ENCODE data around the gene SPOCD1.

The SPOCD1 gene

DNA sequence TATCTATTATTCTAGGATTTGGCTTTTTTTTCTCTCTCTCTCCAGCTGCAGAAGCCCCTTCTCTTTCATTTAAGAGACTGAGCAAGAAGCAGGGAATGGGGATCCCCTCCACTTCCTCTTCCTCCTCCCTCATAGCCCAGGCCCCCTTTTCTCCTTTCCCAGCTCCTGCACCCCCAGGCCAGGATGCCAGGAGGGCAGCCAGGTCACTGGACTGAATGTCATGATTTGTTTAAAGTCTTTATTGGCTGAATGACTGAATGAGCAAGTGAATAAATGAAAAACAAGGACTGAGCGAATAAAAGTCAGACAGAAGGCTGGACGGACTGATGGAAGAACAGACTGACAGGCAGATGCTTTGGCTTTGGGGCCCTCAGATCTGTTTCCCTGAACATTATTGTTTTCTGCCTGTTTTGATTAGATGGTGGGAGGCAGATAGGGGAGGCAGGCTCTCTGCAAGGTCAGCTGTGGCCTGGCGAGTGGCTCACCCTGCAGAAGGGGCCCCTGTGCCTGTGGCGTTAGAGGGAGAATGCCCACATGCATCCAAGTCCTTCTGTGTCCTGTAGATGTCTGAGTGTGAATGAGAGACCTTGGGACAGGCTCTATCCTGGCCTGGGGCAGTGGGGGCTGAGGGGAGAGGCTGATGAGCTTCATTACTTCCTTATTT lies 31.3 kb downstream of the SPOCD1 start (continued):
- TF ChIP-seq ZNF501 (tag by site-specific recombination; IDR thresholded peaks at IDR 0.05) = no peak
- TF ChIP-seq ZNF621 (tag by site-specific recombination; IDR thresholded peaks at IDR 0.05) = no peak
- no peak for TF ChIP-seq ZNF37A (tag by site-specific recombination; IDR thresholded peaks at IDR 0.05)
- no peak for TF ChIP-seq ZNF146 (tag by site-specific recombination; IDR thresholded peaks at IDR 0.05)
- no peak for TF ChIP-seq ZNF747 (tag by site-specific recombination; IDR thresholded peaks at IDR 0.05)

DNA sequence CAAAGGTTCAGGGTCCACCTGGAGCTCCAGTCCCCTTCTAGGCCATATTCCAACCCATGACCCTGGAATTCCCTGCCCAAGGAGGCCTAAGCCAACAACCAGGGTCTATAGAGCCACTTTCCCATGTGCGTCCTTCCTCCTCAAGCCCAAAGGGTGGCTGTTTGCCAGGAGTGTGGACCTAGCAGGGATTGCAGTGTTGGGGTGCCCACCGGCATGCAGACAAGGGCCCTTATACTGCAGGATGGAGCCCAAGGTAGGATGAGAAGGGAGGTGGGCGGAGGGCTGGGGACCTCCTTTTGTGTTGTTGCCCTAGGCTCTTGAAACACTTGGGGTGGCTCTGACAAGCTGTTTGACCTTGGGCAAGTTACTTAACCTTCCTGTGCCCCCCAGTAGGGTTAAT lies 32.0 kb downstream of the SPOCD1 start:
- Histone ChIP-seq H3K27ac (ENCODE audit: extremely low read depth, low read depth, low read length) (no peak overlapping the region), H3K4me3 (ENCODE audit: low read depth, low read length) (no peak overlapping the region), H3K36me3 (ENCODE audit: control insufficient read depth in 2 of 2, insufficient read depth in 1 of 2, low read length in 2 of 2) (no peaks in the 10 kb centered on the region), H3K4me1 (ENCODE audit: control insufficient read depth, insufficient read depth, low read length) (no peaks in the 10 kb centered on the region; the same call in 1 of the 2 replicates), H3K9me3 (ENCODE audit: control insufficient read depth, insufficient read depth, low read depth, low read length) (no peaks in the 10 kb centered on the region)
- no peak for TF ChIP-seq ZNF169 (tag by site-specific recombination; IDR thresholded peaks at IDR 0.05)
- TF ChIP-seq ZNF221 (tag by site-specific recombination; IDR thresholded peaks at IDR 0.05; ENCODE audit: borderline replicate concordance) = no peak
- no peak for TF ChIP-seq ZNF121 (tag by site-specific recombination; IDR thresholded peaks at IDR 0.05)
- TF ChIP-seq HOXC10 (CRISPR knock-in tag; IDR thresholded peaks at IDR 0.05) = no peak
- no peak for TF ChIP-seq SP2 (tag by site-specific recombination; IDR thresholded peaks at IDR 0.05)
- no peak for TF ChIP-seq ZNF660 (tag by site-specific recombination; IDR thresholded peaks at IDR 0.05)
- TF ChIP-seq, protein P1, sequence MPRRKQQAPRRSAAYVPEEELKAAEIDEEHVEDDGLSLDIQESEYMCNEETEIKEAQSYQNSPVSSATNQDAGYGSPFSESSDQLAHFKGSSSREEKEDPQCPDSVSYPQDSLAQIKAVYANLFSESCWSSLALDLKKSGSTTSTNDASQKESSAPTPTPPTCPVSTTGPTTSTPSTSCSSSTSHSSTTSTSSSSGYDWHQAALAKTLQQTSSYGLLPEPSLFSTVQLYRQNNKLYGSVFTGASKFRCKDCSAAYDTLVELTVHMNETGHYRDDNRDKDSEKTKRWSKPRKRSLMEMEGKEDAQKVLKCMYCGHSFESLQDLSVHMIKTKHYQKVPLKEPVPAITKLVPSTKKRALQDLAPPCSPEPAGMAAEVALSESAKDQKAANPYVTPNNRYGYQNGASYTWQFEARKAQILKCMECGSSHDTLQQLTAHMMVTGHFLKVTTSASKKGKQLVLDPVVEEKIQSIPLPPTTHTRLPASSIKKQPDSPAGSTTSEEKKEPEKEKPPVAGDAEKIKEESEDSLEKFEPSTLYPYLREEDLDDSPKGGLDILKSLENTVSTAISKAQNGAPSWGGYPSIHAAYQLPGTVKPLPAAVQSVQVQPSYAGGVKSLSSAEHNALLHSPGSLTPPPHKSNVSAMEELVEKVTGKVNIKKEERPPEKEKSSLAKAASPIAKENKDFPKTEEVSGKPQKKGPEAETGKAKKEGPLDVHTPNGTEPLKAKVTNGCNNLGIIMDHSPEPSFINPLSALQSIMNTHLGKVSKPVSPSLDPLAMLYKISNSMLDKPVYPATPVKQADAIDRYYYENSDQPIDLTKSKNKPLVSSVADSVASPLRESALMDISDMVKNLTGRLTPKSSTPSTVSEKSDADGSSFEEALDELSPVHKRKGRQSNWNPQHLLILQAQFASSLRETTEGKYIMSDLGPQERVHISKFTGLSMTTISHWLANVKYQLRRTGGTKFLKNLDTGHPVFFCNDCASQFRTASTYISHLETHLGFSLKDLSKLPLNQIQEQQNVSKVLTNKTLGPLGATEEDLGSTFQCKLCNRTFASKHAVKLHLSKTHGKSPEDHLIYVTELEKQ (tag by site-specific recombination; IDR thresholded peaks at IDR 0.05; ENCODE audit: borderline replicate concordance) = no peak
- no peak for TF ChIP-seq ZBTB8A (tag by site-specific recombination; IDR thresholded peaks at IDR 0.05)
- ChIA-PET CTCF (interaction anchor here (0.6 to 1.2 kb wide), 2 partner anchors 119 to 389 kb away, joined by 3 read pairs; no protein-coding TSS in a partner anchor), POLR2A (interaction anchor here (1.4 kb wide), 1 partner anchor 35 kb away, joined by 3 read pairs; no protein-coding TSS in a partner anchor)

DNA sequence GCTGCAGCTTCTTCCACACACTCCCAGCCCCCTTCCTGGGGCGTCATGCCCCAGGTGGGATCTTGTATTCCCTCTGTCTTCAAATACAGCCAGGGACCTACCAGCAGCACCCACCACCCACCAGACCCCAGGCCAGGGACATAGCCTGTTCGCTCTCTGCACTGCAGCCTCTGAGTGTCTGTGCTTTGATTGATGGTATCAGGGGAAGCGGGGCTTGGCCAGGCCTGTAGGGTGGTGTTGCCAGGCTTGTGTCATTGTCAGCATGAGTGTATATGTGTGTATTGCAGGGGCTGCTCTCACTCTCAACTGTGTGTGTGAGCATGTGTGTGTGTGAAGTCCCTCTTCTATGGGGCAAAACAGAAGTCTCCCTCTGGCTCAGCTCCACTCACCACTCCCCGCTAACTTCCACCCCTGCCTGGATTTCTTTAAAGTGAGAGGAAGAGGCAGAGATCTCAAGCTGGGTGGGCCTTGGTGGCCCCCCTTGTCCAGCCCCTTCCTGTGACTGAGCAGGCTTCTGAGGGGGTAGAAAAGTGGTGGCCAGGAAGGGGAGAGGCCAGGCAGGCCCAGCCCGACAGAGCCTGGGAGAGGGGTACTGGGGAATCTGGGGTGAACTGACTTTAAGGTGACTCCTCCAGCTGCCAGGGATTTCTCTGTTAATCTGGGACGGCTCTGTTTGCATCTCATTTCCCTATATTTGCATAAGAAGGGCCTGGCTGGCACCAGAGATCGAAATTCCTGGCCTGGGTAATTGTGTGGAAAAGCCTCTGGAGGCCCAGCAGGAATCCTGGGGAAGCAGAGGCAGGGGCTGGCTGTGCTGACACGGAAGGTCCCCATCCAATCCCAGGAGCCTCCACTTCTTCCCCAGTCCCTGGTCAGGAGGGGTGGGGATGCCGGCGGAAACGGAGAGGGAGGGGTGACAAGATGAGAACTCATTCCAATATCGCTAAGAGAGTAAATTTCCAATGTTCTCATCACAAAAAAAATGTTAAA lies 33.1 kb downstream of the SPOCD1 start:
- no peaks in the 10 kb centered on the region for H3K36me3 ChIP-seq (ENCODE audit: control insufficient read depth in 2 of 2, insufficient read depth in 1 of 2, low read length in 2 of 2)
- ChIA-PET POLR2A (interaction anchor here (1.4 kb wide), 1 partner anchor 34 kb away, joined by 3 read pairs; no protein-coding TSS in a partner anchor), CTCF (interaction anchor here (0.6 kb wide), 1 partner anchor 388 kb away, joined by 3 read pairs; no protein-coding TSS in a partner anchor)
- TF ChIP-seq, protein P2, sequence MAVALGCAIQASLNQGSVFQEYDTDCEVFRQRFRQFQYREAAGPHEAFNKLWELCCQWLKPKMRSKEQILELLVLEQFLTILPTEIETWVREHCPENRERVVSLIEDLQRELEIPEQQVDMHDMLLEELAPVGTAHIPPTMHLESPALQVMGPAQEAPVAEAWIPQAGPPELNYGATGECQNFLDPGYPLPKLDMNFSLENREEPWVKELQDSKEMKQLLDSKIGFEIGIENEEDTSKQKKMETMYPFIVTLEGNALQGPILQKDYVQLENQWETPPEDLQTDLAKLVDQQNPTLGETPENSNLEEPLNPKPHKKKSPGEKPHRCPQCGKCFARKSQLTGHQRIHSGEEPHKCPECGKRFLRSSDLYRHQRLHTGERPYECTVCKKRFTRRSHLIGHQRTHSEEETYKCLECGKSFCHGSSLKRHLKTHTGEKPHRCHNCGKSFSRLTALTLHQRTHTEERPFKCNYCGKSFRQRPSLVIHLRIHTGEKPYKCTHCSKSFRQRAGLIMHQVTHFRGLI (tag by site-specific recombination; IDR thresholded peaks at IDR 0.05) = peak; percentile 77; the same call in 1 of the 2 replicates
- TF ChIP-seq ZNF341 (tag by site-specific recombination; IDR thresholded peaks at IDR 0.05; ENCODE audit: low read depth) (peak; percentile 61), ZIC2 (tag by site-specific recombination; IDR thresholded peaks at IDR 0.05) (0 out of 2 replicates have a peak, but pooled peaks have one; percentile 8)
- TF ChIP-seq, protein P3, sequence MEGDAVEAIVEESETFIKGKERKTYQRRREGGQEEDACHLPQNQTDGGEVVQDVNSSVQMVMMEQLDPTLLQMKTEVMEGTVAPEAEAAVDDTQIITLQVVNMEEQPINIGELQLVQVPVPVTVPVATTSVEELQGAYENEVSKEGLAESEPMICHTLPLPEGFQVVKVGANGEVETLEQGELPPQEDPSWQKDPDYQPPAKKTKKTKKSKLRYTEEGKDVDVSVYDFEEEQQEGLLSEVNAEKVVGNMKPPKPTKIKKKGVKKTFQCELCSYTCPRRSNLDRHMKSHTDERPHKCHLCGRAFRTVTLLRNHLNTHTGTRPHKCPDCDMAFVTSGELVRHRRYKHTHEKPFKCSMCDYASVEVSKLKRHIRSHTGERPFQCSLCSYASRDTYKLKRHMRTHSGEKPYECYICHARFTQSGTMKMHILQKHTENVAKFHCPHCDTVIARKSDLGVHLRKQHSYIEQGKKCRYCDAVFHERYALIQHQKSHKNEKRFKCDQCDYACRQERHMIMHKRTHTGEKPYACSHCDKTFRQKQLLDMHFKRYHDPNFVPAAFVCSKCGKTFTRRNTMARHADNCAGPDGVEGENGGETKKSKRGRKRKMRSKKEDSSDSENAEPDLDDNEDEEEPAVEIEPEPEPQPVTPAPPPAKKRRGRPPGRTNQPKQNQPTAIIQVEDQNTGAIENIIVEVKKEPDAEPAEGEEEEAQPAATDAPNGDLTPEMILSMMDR (tag by site-specific recombination; IDR thresholded peaks at IDR 0.05) = no peak
- TF ChIP-seq, protein P4, sequence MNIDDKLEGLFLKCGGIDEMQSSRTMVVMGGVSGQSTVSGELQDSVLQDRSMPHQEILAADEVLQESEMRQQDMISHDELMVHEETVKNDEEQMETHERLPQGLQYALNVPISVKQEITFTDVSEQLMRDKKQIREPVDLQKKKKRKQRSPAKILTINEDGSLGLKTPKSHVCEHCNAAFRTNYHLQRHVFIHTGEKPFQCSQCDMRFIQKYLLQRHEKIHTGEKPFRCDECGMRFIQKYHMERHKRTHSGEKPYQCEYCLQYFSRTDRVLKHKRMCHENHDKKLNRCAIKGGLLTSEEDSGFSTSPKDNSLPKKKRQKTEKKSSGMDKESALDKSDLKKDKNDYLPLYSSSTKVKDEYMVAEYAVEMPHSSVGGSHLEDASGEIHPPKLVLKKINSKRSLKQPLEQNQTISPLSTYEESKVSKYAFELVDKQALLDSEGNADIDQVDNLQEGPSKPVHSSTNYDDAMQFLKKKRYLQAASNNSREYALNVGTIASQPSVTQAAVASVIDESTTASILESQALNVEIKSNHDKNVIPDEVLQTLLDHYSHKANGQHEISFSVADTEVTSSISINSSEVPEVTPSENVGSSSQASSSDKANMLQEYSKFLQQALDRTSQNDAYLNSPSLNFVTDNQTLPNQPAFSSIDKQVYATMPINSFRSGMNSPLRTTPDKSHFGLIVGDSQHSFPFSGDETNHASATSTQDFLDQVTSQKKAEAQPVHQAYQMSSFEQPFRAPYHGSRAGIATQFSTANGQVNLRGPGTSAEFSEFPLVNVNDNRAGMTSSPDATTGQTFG (tag by site-specific recombination; IDR thresholded peaks at IDR 0.05; ENCODE audit: borderline replicate concordance) = no peak
- no peak overlapping the region for H3K27ac ChIP-seq (ENCODE audit: extremely low read depth, low read depth, low read length)
- no peak overlapping the region for H3K4me3 ChIP-seq (ENCODE audit: low read depth, low read length)
- H3K9me3 ChIP-seq (ENCODE audit: control insufficient read depth, insufficient read depth, low read depth, low read length) = no peaks in the 10 kb centered on the region
- no peaks in the 10 kb centered on the region; the same call in 1 of the 2 replicates for H3K4me1 ChIP-seq (ENCODE audit: control insufficient read depth, insufficient read depth, low read length)

Data from HEK293 (cell line).